Smooth muscle cell (in vitro differentiated cells): ENCODE measurements around the gene C19orf67. TPM values are rescaled to one million over a fixed set of nuclear protein-coding genes. Genes with fewer than 3 reads are reported as not detected.

Experiments
- DNase-seq: peaks from one replicate; lab custom pipeline; 2025; ENCODE audit not compliant: unreplicated experiment; lab: John Stamatoyannopoulos, UW
- H2AFZ ChIP-seq: fragments of 200-600 bp; sonication (generic); 2 replicates; pipeline ENCODE4 v1.6.0; 2016; ENCODE audit warnings: antibody characterized with exemption, low read depth, mild to moderate bottlenecking
- H3F3A ChIP-seq: fragments of 200-600 bp; sonication (generic); 2 replicates; pipeline ENCODE4 v1.6.0; 2017; ENCODE audit warnings: antibody characterized with exemption, low read depth
- H3K27ac ChIP-seq: fragments of 200-600 bp; sonication (generic); 2 replicates; pipeline ENCODE4 v1.5.1; 2016; ENCODE audit warnings: low read depth, mild to moderate bottlenecking
- H3K27me3 ChIP-seq: fragments of 200-600 bp; sonication (generic); 2 replicates; pipeline ENCODE4 v1.6.1; 2016; ENCODE audit warnings: low read depth, mild to moderate bottlenecking
- H3K36me3 ChIP-seq: fragments of 200-600 bp; sonication (generic); 2 replicates; pipeline ENCODE4 v1.5.1; 2016; ENCODE audit warnings: low read depth
- H3K4me1 ChIP-seq: fragments of 200-600 bp; sonication (generic); 2 replicates; pipeline ENCODE4 v1.5.1; 2016; ENCODE audit warnings: low read depth
- H3K4me2 ChIP-seq: fragments of 200-600 bp; sonication (generic); 2 replicates; pipeline ENCODE4 v1.6.0; 2016; ENCODE audit warnings: mild to moderate bottlenecking
- H3K4me3 ChIP-seq: fragments of 200-600 bp; sonication (generic); 2 replicates; pipeline ENCODE4 v1.5.1; 2016; ENCODE audit warnings: mild to moderate bottlenecking
- H3K79me2 ChIP-seq: fragments of 200-600 bp; sonication (generic); 2 replicates; pipeline ENCODE4 v1.6.0; 2016; ENCODE audit warnings: low read depth, mild to moderate bottlenecking
- H3K9ac ChIP-seq: fragments of 200-600 bp; sonication (generic); 2 replicates; pipeline ENCODE4 v1.6.0; 2016; ENCODE audit warnings: low read depth
- H3K9me3 ChIP-seq: fragments of 200-600 bp; sonication (generic); replicated peaks from 2 replicates; pipeline ENCODE4 v1.5.1; 2016; ENCODE audit warnings: low read depth
- H4K20me1 ChIP-seq: fragments of 200-600 bp; sonication (generic); 2 replicates; pipeline ENCODE4 v1.6.0; 2016; ENCODE audit warnings: low read depth
- WGBS: methylation state at CpG from one replicate; pipeline ENCODE4 v1.1.7; 2016; ENCODE audit warnings: low lambda C conversion rate; 5-methylcytosine and 5-hydroxymethylcytosine counted together
- polyA plus RNA-seq: library from polyadenylated mRNA; unstranded; fragments of >200 nt; fragmentation: Nextera tagmentation; extraction: Ambion mirVana; gene quantifications from 2 replicates; pipeline ENCODE4 v1.2.1, GENCODE V29; 2016
- total RNA-seq: library from RNA; depleted of rRNA; stranded (reverse); fragments of >200 nt; gene quantifications from 2 replicates; pipeline ENCODE4 v1.2.3, GENCODE V29; 2014
- TF ChIP-seq, protein P1 (sequence below): fragments of 200-600 bp; sonication (generic); IDR thresholded peaks from 2 replicates; pipeline ENCODE4 v1.5.1; 2017; ENCODE audit warnings: borderline replicate concordance, mild to moderate bottlenecking, antibody characterized with exemption; ENCODE audit not compliant: insufficient read depth, poor library complexity, severe bottlenecking

C19orf67 gene
- total and polyA plus RNA-seq, 2 experiments from 2014 or later = 0.49 TPM; not detected in 1

DNA sequence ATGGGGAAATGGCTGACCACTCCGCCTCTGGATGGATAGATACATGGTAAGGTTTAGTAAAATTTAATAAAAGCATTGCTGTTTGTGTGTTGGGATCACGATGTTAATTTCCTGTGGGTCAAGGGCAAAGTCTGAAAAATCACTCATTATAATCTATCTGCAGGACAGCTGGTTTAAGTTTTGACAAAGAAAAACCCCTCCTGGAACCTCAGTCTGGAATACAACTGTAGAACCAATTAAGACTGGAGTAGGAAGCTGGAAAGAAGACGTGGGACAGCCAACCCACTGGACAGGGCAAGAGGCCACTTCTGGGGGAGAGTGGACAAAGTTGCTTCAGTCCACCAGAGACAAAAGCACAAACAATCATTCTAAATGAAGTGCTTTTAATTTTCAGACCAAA is 33.6 kb upstream of the C19orf67 start:
- TF ChIP-seq, protein P1, sequence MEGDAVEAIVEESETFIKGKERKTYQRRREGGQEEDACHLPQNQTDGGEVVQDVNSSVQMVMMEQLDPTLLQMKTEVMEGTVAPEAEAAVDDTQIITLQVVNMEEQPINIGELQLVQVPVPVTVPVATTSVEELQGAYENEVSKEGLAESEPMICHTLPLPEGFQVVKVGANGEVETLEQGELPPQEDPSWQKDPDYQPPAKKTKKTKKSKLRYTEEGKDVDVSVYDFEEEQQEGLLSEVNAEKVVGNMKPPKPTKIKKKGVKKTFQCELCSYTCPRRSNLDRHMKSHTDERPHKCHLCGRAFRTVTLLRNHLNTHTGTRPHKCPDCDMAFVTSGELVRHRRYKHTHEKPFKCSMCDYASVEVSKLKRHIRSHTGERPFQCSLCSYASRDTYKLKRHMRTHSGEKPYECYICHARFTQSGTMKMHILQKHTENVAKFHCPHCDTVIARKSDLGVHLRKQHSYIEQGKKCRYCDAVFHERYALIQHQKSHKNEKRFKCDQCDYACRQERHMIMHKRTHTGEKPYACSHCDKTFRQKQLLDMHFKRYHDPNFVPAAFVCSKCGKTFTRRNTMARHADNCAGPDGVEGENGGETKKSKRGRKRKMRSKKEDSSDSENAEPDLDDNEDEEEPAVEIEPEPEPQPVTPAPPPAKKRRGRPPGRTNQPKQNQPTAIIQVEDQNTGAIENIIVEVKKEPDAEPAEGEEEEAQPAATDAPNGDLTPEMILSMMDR = no peak
- peak overlapping the region; percentile 73 for H3K27ac ChIP-seq
- H2AFZ ChIP-seq = no peak overlapping the region
- no peaks in the 10 kb centered on the region for H3K36me3 ChIP-seq
- H3K4me3 ChIP-seq = no peak overlapping the region
- no peaks in the 10 kb centered on the region for H3K9me3 ChIP-seq
- H3K79me2 ChIP-seq = peaks cover 30% of the 10 kb centered on the region
- no peak for DNase-seq
- peaks cover 27% of the 10 kb centered on the region for H4K20me1 ChIP-seq
- 78% methylated on average over 3 of the region's 3 CpGs for WGBS
- peaks cover 11% of the 10 kb centered on the region for H3F3A ChIP-seq
- H3K4me2 ChIP-seq = peak overlapping the region; percentile 95
- H3K27me3 ChIP-seq = no peaks in the 10 kb centered on the region
- peaks cover 16% of the 10 kb centered on the region for H3K4me1 ChIP-seq
- no peak overlapping the region for H3K9ac ChIP-seq

DNA sequence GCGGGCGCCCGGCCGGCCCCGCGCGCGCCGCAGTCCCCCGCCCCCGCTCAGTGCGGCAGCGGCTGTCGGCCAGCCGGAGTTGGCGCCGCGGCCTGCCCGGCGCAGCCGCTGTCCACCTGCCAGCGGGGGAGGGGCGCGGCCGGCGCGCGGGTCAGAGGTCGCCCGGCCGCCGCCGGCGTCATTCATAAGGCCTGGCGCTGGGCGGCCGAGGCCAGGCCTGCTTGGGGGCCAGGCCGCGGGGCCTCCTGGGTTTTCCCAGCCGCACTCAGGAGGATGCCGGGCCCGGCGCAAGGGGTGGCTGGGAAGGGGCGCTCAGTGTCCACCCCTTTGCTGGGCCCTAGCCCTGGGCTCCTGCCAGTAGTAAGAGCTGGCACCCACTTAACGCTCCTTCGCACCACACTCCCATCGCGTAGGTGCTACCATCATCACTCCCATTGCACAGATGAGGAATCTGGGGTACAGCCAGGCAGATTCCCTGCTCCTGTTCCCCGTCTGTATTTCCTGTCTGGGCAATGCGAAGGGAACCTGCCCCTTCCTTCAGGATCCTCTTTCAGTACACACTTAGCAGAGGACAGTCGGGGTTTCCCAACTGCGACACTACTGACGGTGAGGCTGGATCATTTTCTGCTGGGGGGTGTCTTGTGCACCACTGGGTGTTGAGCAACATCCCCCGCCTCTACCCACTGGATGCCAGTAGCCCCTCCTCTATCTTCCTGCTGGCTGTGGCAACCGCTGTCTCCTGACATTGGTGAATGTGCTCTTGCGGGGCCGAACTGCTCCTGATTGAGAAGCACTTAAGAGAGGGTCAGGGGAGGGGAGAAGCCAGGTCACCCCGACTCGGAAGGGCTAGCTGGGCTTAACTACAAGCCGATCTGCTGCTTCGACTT is 32.8 kb upstream of the C19orf67 start:
- Histone ChIP-seq H3K36me3 (no peaks in the 10 kb centered on the region), H3K27ac (peak overlapping the region; percentile 73), H3K9ac (peak overlapping the region; percentile 76), H2AFZ (peak overlapping the region; percentile 77), H3K4me2 (peak overlapping the region; percentile 95), H3K4me3 (peak overlapping the region; percentile 64), H3K4me1 (peaks cover 16% of the 10 kb centered on the region), H3K27me3 (no peaks in the 10 kb centered on the region), H3K9me3 (no peaks in the 10 kb centered on the region), H3F3A (peaks cover 11% of the 10 kb centered on the region), H3K79me2 (peaks cover 38% of the 10 kb centered on the region), H4K20me1 (peaks cover 34% of the 10 kb centered on the region)
- TF ChIP-seq, protein P1 = no peak
- 21% methylated on average over 50 of the region's 61 CpGs for WGBS
- no peak for DNase-seq

DNA sequence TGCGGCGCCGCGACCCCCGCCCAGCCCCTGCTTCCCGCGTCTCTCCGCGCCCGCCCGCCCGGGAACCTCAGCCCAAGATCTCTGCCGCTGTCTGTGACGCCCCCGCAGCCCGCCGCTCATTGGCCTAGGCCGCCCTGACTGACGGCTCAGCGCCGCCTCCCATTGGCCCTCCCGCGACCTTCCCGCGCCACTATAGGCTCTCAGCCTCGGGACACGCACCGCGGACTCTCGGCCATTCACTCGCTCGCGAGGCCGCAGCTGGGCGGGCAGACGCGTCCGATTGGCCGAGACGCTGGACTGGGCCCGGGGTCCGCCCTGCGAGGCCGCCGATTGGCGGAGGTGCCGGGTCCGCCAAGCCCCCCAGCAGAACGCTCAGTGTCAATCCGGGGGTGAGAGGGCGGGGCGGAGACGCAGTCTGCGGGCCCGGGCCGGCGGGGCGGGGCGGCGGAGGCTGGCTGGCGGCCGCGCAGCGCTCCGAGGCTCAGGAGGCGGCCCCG is 32.1 kb upstream of the C19orf67 start, which contains the start of gene PRKACA:
Gene PRKACA (minus strand): TSS at position 95 of the 497 bp plus-strand sequence. CDS start 215 bp downstream, outside the sequence.
- TF ChIP-seq, protein P1 = no peak
- H3K4me3 ChIP-seq = peak within 1 kb of the TSS; percentile 77
- DNase-seq = peak; percentile 95
- peaks cover 11% of the 10 kb centered on the region for H3F3A ChIP-seq
- peak within 1 kb of the TSS; percentile 73 for H3K27ac ChIP-seq
- peak within 1 kb of the TSS; percentile 77 for H2AFZ ChIP-seq
- peaks cover 44% of the 10 kb centered on the region for H3K79me2 ChIP-seq
- H3K36me3 ChIP-seq = no peaks in the 10 kb centered on the region
- H3K9me3 ChIP-seq = no peaks in the 10 kb centered on the region
- peaks cover 39% of the 10 kb centered on the region for H4K20me1 ChIP-seq
- no peaks in the 10 kb centered on the region for H3K27me3 ChIP-seq
- H3K4me2 ChIP-seq = peak within 1 kb of the TSS; percentile 95
- WGBS = 0% methylated on average over 31 of the region's 67 CpGs
- H3K4me1 ChIP-seq = peaks cover 23% of the 10 kb centered on the region
- peak within 1 kb of the TSS; percentile 82 for H3K9ac ChIP-seq
